22Rv1 (cell line): ENCODE results near the gene SFXN1.

Experiments
- H3K27ac ChIP-seq: fragments of 450-650 bp; 2 replicates; pipeline ENCODE4 v1.5.1; 2017
- ZFX ChIP-seq: fragments of 450-650 bp; IDR thresholded peaks from 2 replicates; pipeline ENCODE4 v1.6.1; 2017; ENCODE audit warnings: antibody characterized with exemption, borderline replicate concordance
- TF ChIP-seq, protein P1 (sequence below): fragments of 450-650 bp; IDR thresholded peaks from 2 replicates; pipeline ENCODE4 v1.5.1; 2017; ENCODE audit warnings: mild to moderate bottlenecking

Gene SFXN1

DNA sequence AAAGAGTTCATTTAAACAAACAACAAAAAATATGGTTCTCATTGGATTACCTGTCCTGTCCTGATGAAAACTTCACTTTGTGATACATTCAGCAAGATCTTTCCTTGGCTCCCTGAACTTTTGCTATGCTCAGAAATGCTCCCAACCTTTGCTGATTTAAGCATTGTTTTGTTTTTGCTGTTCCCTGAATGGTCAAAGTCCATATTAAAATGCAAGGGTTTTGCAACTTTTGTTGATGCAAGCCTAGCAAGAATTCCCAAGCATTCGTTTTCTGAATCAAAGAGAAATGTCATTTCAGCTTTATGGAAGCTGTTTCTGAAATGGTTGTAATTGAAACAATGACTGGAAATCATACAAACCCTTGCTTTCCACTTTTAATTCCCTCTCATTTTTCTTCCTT, 3.1 kb upstream of the SFXN1 start:
- no peak for TF ChIP-seq ZFX
- TF ChIP-seq, protein P1, sequence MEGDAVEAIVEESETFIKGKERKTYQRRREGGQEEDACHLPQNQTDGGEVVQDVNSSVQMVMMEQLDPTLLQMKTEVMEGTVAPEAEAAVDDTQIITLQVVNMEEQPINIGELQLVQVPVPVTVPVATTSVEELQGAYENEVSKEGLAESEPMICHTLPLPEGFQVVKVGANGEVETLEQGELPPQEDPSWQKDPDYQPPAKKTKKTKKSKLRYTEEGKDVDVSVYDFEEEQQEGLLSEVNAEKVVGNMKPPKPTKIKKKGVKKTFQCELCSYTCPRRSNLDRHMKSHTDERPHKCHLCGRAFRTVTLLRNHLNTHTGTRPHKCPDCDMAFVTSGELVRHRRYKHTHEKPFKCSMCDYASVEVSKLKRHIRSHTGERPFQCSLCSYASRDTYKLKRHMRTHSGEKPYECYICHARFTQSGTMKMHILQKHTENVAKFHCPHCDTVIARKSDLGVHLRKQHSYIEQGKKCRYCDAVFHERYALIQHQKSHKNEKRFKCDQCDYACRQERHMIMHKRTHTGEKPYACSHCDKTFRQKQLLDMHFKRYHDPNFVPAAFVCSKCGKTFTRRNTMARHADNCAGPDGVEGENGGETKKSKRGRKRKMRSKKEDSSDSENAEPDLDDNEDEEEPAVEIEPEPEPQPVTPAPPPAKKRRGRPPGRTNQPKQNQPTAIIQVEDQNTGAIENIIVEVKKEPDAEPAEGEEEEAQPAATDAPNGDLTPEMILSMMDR, result no peak
- H3K27ac ChIP-seq, result no peak overlapping the region

DNA sequence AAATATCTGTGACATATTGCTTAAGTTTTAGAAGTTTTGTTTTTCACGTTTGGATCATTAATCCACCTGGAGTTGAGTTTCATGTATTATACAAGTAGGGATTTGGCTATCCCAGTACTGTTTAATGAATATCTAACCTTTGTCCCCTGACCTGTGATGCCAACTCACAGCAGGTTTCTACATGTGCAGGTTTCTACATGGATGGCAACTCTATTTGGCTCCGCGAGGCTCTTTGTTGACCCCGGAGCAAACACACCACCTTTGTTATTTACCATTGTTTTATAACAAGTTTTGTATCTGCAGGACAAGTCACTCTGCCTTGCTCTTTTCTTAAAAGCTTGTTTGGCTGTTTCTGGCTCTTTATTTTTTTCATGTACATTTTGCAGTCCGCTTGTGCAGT, 920 bp upstream of the SFXN1 start:
- TF ChIP-seq, protein P1, result no peak
- TF ChIP-seq ZFX, result no peak
- no peak overlapping the region for H3K27ac ChIP-seq

DNA sequence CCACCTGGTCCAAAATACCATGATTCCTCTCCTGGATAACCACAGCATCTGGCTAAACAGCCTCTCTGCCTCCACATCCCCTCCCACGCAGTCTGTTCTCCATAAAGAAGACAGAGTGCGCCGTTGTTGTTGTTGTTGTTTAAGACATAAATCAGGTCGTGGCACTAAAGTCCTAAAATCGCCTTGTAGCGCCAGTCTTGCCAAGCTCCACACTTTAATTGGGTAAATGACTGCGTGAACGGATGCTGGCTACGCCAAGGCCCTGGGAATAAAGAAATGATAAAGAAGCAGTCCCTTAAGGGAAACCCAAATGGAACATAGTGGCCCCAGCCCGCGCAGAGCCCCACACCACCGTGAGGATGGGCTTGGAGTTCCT, 364 bp upstream of the SFXN1 start:
- H3K27ac ChIP-seq, result no peak overlapping the region; the same call in 1 of the 2 replicates
- TF ChIP-seq, protein P1, result no peak
- TF ChIP-seq ZFX, result no peak

DNA sequence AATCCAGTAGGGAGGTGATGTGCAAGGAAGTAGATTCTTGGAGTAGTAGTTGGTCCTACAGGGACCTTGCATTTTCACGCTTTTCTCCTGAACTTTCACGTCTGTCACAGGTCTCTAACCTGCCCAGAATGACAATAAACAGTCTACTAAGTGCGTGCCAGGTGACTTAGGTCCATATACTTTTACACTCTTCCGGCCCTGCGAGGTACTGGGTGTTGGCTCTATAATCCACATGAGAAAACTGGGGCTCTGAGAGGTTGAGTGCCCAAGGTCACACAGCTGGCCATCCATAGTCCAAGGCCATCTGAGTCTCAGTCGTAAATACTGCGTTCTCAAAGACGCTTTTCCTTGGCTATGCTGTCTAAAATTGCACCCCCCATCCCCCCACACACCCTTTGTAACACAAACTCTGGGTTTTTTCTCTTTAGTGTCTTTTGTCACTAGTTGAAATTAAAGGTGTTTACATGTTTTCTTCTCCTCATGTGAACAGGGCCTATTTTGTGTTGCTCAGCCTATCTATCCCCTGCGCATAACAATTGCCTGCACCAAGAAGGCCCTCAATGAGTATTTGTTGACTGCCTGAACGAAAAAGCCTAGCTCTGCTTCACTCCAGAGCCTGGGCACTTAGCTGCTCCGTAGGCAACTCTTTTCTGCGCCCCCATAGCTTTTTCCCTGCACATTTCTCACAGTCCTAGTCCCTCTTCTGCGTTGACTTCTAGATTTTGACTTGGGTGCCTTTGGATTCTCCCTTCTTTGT, 943 bp downstream of the SFXN1 start:
- no peak for TF ChIP-seq ZFX
- TF ChIP-seq, protein P1, result no peak
- H3K27ac ChIP-seq, result peak overlapping the region; percentile 66

DNA sequence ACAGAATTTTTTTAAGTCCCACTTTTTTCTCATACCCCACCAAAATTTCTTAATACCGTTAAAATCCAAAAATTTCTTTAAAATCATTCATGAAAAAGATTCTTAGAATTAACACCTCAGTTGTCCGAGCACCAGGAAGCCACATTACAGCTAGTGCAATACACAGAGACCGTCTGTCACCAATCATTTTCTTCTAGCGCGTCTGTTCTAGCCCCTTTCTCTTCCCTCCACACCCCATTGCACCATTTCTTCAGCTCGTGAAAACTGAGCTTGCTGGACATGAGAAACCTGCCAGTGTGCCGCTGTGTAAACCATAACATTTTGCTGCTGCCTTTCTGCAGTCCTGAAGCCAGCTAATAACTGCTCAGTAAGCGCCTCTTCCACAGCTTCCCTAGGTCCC, 5.0 kb downstream of the SFXN1 start:
- no peak overlapping the region for H3K27ac ChIP-seq
- TF ChIP-seq, protein P1, result no peak
- no peak for TF ChIP-seq ZFX

DNA sequence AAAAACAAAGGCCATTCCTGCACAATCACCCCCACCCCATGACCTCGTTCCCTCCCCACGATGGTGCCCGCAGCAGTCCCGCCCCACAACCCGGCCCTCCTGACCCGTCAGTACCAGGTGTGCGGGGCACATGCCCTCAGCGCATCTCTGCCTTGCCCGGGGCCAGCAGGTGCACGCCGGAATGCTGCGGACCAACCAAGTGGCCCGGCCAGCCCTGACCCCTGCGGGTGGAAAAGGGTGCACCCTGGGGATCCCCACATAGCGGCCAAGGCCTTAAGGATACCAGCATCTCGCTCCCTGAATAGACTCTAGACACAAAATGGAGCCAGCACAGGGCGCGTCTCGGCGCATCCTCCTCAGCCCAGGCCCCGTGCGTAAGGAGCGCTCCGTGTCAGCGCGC, 6.0 kb downstream of the SFXN1 start:
- 0 out of 2 replicates have a peak overlapping the region, but pooled peaks have one; percentile 22 for H3K27ac ChIP-seq
- TF ChIP-seq, protein P1, result no peak
- TF ChIP-seq ZFX, result no peak

DNA sequence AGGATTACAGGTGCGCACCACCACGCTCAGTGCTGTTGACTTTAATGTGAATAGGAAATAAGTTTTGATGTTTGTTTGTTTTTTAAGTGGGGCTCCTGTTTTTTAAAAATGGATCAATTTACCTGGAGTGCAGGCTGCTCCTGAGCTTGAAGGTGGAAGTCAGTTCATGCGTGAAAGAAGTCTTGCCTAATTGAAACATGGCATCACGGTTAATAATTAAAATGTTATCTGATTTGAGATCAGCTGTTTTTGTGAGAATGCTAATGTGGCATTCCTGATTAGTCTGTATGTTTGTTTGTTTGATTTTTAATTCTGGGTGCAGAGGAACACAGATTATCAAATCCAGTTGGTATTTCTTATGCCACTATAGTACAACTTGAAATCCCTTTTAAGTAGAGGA, 6.5 kb downstream of the SFXN1 start:
- peak overlapping the region; percentile 22; the same call in 1 of the 2 replicates for H3K27ac ChIP-seq
- TF ChIP-seq, protein P1, result no peak
- no peak for TF ChIP-seq ZFX
